Stimulated activated CD4-positive, alpha-beta T cell treated with anti-CD3 and anti-CD28 coated beads, Interleukin-2, amount 100 ng/mL, for 24 hours (primary cell): ENCODE results near the gene MAN2B2.

Experiments
- DNase-seq, 2 donors: peaks; one replicate each; pipeline ENCODE4 v3.0.0-alpha.2; 2020

The MAN2B2 gene

GRCh38 chr4:6568148-6568547, 6.8 kb upstream of the MAN2B2 start:
- DNase-seq, result no peak

- DNase-seq, result no peak
Observed at GRCh38 chr4:6568689-6569332, 6.2 kb upstream of the MAN2B2 start.

- no peak for DNase-seq
Observed at GRCh38 chr4:6571608-6572007, 3.4 kb upstream of the MAN2B2 start.

GRCh38 chr4:6573551-6573950, 1.4 kb upstream of the MAN2B2 start:
- no peak for DNase-seq

GRCh38 chr4:6573986-6574746, 823 bp upstream of the MAN2B2 start:
- DNase-seq, result no peak

- no peak for DNase-seq
Observed at GRCh38 chr4:6575503-6576240, 683 bp downstream of the MAN2B2 start.

GRCh38 chr4:6576512-6576911, 1.5 kb downstream of the MAN2B2 start:
- no peak for DNase-seq

GRCh38 chr4:6576932-6577331, 1.9 kb downstream of the MAN2B2 start:
- DNase-seq, result no peak

- no peak for DNase-seq
Observed at GRCh38 chr4:6577409-6577808, 2.4 kb downstream of the MAN2B2 start.

GRCh38 chr4:6578221-6578620, 3.2 kb downstream of the MAN2B2 start:
- DNase-seq, result no peak

GRCh38 chr4:6580353-6580752, 5.4 kb downstream of the MAN2B2 start:
- no peak for DNase-seq

GRCh38 chr4:6581566-6582121, 6.7 kb downstream of the MAN2B2 start:
- no peak for DNase-seq

GRCh38 chr4:6582889-6583490, 8.0 kb downstream of the MAN2B2 start:
- DNase-seq, result no peak

- DNase-seq, result no peak
Observed at GRCh38 chr4:6584865-6585264, 9.9 kb downstream of the MAN2B2 start.

- no peak for DNase-seq
Observed at GRCh38 chr4:6586715-6587325, 11.8 kb downstream of the MAN2B2 start.

- DNase-seq, result no peak
Observed at GRCh38 chr4:6589444-6589843, 14.5 kb downstream of the MAN2B2 start.

- DNase-seq, result no peak
Observed at GRCh38 chr4:6591313-6591712, 16.3 kb downstream of the MAN2B2 start.

GRCh38 chr4:6591781-6592180, 16.8 kb downstream of the MAN2B2 start:
- DNase-seq, result no peak

GRCh38 chr4:6592804-6593563, 18.0 kb downstream of the MAN2B2 start:
- no peak for DNase-seq

- no peak for DNase-seq
Observed at GRCh38 chr4:6594341-6594740, 19.4 kb downstream of the MAN2B2 start.

GRCh38 chr4:6594826-6595355, 19.9 kb downstream of the MAN2B2 start:
- no peak for DNase-seq
